Measurements from ENCODE around the gene G0S2.

- no peak for TF ChIP-seq CTCF (IDR thresholded peaks at IDR 0.05; ENCODE audit: low read depth, low read length, poor library complexity, severe bottlenecking)
- TF ChIP-seq EZH2phosphoT487 (IDR thresholded peaks at IDR 0.05; ENCODE audit: borderline replicate concordance, low read length): no peak
Measured at GRCh38 chr1:209647156-209647555, 28.1 kb upstream of the G0S2 start.
